K562 (cell line): ENCODE data around the gene ATAD3C.
A peak's percentile ranks its signal among the peaks of the same experiment; 100 is the strongest.

ENCODE experiments used
- ARID3A ChIP-seq: IDR thresholded peaks from 2 replicates; pipeline ENCODE4 v1.6.1; 2012; ENCODE audit warnings: low read depth, low read length, improper control_type of control experiment, borderline replicate concordance
- CTCF ChIP-seq, 3 experiments: IDR thresholded peaks in 2 of 3; conservative IDR thresholded peaks in 1 of 3; 2 replicates each; pipeline ENCODE4 v1.5.1; 2011 to 2012; ENCODE audit warnings: low read length in 3 of 3, mild to moderate bottlenecking in 3 of 3, control low read depth in 2 of 3, improper control_type of control experiment in 1 of 3, inconsistent platforms in 1 of 3, low read depth in 1 of 3, mixed read lengths in 1 of 3, moderate library complexity in 1 of 3; ENCODE audit not compliant: insufficient read depth in 2 of 3
- EGR1 ChIP-seq: fragments of 450-650 bp; conservative IDR thresholded peaks from 2 replicates; pipeline ENCODE4 v1.6.1; 2017; ENCODE audit warnings: mild to moderate bottlenecking
- EWSR1 ChIP-seq: fragments of 450-650 bp; IDR thresholded peaks from 2 replicates; pipeline ENCODE4 v1.6.1; 2018; ENCODE audit warnings: borderline replicate concordance, mild to moderate bottlenecking, low read depth, moderate library complexity; ENCODE audit not compliant: partially characterized antibody
- FOXK2 ChIP-seq, 2 experiments: fragments of 450-650 bp; IDR thresholded peaks in 1 of 2; conservative IDR thresholded peaks in 1 of 2; 2 replicates each; pipeline ENCODE4 v1.6.1; 2016; ENCODE audit warnings: low read depth in 2 of 2, mild to moderate bottlenecking in 1 of 2
- FOXM1 ChIP-seq, 2 experiments: fragments of 450-650 bp in 1 of 2; sonication (generic) in 1 of 2; formaldehyde crosslinking in 1 of 2; IDR thresholded peaks; 2 replicates each; pipeline versions ENCODE4 v1.6.1 to v1.9.0; 2017 to 2022; ENCODE audit warnings: low read depth in 2 of 2, mild to moderate bottlenecking in 2 of 2, missing genetic modification reagents in 1 of 2, moderate library complexity in 1 of 2
- MYC ChIP-seq, 2 experiments: fragments of 250-450 bp in 1 of 2; sonication (Bioruptor Pico) in 1 of 2; IDR thresholded peaks; 2 replicates each; pipeline versions ENCODE4 v1.5.1 to v1.6.1; 2012 to 2021; ENCODE audit warnings: low read depth in 2 of 2, borderline replicate concordance in 1 of 2, improper control_type of control experiment in 1 of 2, low read length in 1 of 2, mild to moderate bottlenecking in 1 of 2, moderate library complexity in 1 of 2
- PRDM10 ChIP-seq: fragments of 450-650 bp; IDR thresholded peaks from 2 replicates; pipeline ENCODE4 v1.6.1; 2018; ENCODE audit not compliant: partially characterized antibody
- YY1 ChIP-seq, 3 experiments: IDR thresholded peaks; 2 replicates each; pipeline ENCODE4 v1.6.1; 2011; ENCODE audit warnings: low read length in 2 of 3, mild to moderate bottlenecking in 2 of 3, moderate library complexity in 2 of 3, borderline replicate concordance in 1 of 3, control low read depth in 1 of 3, low read depth in 1 of 3; ENCODE audit not compliant: insufficient read depth in 3 of 3, insufficient replicate concordance in 2 of 3, control insufficient read depth in 1 of 3, insufficient read length in 1 of 3; ENCODE audit errors: extremely low read depth in 1 of 3

- TF ChIP-seq CTCF (IDR thresholded peaks at IDR 0.05 in 2 of 3, conservative IDR thresholded peaks at IDR 0.05 in 1 of 3; ENCODE audit: insufficient read depth in 2 of 3, low read depth in 1 of 3, low read length in 3 of 3) (no peak), FOXM1 (IDR thresholded peaks at IDR 0.05; ENCODE audit: low read depth) (peak; percentile 98), FOXM1 (CRISPR knock-in tag; IDR thresholded peaks at IDR 0.05; ENCODE audit: low read depth) (peak; percentile 16; the same call in 1 of the 2 replicates), ARID3A (no peak), YY1 (IDR thresholded peaks at IDR 0.05; ENCODE audit: borderline replicate concordance in 1 of 3, control insufficient read depth in 1 of 3, extremely low read depth in 1 of 3, insufficient read depth in 3 of 3, insufficient read length in 1 of 3, insufficient replicate concordance in 2 of 3, low read depth in 1 of 3, low read length in 2 of 3) (no peak), MYC (IDR thresholded peaks at IDR 0.05; ENCODE audit: low read depth, low read length) (no peak; the same call in 1 of the 2 replicates), MYC (CRISPR knock-in tag; IDR thresholded peaks at IDR 0.05; ENCODE audit: borderline replicate concordance, low read depth) (no peak), PRDM10 (no peak), FOXK2 (conservative IDR thresholded peaks at IDR 0.05 in 1 of 2, IDR thresholded peaks at IDR 0.05 in 1 of 2; ENCODE audit: low read depth in 2 of 2) (no peak), EWSR1 (no peak), EGR1 (no peak)
Observed at GRCh38 chr1:1510912-1511532, 61.5 kb downstream of the ATAD3C start.
